ENCODE results near the gene NASP.

DNA sequence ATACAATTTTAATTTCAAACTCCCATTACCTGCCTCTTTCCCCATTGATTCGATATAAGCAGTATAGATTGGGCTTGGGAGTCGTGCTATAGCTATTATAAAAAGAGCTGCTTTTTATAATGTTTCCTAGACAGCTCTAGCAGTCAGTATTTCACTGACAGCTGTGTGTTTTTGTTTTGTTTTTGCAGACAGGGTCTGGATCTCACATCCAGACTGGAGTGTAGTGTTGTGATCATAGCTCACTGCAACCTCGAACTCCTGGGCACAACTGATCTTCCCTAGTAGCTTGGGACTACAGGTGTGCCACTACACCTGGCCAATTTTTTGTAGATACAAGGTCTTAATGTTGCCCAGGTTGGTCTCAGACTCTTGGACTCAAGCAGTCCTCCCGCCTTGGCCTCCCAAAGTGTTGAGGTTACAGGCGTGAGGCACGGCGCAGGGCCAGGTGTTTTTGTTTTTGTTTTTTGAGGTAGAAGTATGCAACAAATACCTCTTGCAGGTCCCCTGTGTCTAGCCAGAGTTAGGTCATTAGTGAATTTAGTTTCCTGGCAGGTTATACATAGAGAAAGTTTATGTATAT lies 1.7 kb downstream of the NASP start:
- no peak for TF ChIP-seq GABPA (IDR thresholded peaks at IDR 0.05; ENCODE audit: low read depth)
- TF ChIP-seq, protein P1, sequence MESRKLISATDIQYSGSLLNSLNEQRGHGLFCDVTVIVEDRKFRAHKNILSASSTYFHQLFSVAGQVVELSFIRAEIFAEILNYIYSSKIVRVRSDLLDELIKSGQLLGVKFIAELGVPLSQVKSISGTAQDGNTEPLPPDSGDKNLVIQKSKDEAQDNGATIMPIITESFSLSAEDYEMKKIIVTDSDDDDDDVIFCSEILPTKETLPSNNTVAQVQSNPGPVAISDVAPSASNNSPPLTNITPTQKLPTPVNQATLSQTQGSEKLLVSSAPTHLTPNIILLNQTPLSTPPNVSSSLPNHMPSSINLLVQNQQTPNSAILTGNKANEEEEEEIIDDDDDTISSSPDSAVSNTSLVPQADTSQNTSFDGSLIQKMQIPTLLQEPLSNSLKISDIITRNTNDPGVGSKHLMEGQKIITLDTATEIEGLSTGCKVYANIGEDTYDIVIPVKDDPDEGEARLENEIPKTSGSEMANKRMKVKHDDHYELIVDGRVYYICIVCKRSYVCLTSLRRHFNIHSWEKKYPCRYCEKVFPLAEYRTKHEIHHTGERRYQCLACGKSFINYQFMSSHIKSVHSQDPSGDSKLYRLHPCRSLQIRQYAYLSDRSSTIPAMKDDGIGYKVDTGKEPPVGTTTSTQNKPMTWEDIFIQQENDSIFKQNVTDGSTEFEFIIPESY (IDR thresholded peaks at IDR 0.05; ENCODE audit: borderline replicate concordance, low read depth), result no peak
